ENCODE measurements around the gene RSPH9.
A peak's percentile ranks its signal among the peaks of the same experiment; 100 is the strongest.

The RSPH9 gene

GRCh38 chr6:43669050-43669921 is 24.4 kb downstream of the RSPH9 start:
- no peak for DNase-seq

GRCh38 chr6:43669922-43670622 is 25.2 kb downstream of the RSPH9 start:
- DNase-seq = no peak

- DNase-seq = no peak
Observed at GRCh38 chr6:43670623-43670986, 25.8 kb downstream of the RSPH9 start.

DNA sequence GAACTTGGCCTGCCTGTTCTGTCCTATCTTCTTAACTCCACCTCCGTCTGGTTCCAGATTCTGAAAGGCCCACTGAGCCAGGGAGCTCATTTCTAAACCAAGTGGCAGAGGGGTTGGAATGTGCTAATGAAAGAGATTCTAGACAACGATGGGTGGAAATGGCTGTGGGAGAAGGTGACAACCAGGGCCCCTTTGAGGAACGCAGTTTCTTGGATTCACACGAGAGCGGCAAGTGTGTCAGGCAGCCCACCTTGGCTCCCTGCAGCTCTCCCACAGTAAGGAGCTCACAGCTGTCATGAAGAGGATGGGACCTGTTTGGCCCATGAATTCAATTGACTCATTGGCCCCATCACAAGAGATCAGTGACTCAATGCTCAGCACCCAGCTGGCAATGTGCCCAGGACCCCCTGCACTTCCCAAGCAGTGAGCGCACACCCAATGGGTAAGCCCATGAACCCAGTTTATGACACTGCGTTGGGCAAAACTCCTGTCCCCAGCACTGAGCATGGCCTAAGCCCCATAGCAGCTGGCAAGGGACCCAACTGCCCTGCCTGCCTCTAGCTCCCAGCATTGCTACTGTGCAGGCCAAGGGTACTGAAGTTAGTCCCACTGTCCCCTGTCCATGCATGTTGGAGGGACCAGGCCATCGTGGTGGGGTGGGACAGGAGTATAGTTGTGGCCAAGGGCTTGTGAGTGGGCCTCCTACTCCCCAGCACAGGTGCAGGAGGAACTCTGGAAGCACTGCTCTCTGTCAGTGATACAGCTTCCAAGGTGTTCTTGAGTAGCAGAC is 26.4 kb downstream of the RSPH9 start:
- DNase-seq = no peak

- DNase-seq = no peak
Observed at GRCh38 chr6:43671801-43672690, 27.2 kb downstream of the RSPH9 start.

DNA sequence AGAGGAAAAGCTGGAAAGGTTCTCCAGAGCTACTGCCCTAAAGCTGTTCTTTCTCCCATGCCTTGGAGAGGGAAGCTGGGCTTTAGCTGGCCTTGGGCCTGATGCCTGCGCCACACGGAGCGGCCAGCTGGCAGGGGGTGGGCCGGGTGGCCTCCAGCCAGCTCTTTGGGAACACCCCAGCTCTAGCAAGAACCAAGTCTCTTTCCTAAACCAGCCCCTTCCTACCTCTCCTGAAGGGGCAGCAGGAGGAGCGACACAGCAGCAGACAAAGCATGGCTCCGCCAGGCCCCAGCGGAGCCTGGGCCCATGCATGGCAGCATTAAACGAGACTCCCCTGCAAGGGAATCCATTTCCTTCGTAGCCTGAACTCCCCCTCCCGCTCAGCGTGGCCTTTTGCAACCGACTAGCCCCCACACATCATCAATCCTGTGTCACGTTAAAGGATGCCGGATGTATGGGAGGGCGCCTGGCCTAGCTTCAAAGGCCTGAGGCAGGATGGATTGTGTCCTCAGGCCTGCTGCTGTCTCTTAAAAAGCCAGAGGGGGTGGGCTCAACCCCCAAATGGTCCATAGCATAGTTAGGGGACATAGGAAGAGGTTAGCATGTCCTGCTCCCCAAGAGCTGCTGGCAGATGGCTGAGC is 28.7 kb downstream of the RSPH9 start:
- no peak for DNase-seq

DNA sequence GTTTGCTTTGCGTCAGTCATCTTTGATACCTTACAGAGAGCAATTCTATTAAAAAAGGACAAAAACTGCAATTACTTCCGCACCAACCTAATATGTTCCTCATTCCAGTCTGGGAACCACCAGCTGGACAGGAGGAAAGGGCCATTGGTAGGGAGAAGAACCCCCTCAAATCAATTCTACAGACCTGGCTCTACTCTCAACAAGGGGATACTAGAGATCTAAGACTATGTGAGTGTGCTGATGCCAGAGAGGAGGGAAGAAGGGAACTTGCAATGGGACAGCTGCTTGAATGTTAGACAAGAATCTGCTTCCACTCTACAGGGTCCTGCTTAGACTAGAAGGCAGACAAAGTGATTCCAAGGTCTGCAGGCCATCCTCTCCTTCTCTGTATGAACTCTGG is 29.5 kb downstream of the RSPH9 start:
- no peak for DNase-seq

GRCh38 chr6:43674921-43675320 is 30.1 kb downstream of the RSPH9 start:
- no peak for DNase-seq

- no peak for DNase-seq
Observed at GRCh38 chr6:43676962-43677606, 32.2 kb downstream of the RSPH9 start.

DNA sequence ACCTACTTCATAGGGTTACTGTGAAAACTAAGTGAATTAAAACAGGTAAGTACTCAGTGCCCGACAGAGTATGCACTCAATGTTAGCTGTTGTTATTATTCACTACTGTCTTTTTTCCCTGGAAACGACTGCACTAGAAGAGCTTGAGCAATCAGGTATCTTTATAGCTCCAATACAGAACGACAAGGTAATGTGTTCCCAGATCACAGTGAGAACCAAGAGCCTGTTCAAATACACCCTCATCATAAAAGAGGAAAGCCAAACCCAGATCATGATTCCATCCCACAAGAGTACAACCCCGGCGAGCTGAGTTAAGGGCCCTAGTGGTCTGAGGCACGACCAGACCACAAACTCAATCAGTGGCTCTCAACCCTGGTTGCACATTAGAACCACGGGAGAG is 32.9 kb downstream of the RSPH9 start:
- DNase-seq = no peak

DNA sequence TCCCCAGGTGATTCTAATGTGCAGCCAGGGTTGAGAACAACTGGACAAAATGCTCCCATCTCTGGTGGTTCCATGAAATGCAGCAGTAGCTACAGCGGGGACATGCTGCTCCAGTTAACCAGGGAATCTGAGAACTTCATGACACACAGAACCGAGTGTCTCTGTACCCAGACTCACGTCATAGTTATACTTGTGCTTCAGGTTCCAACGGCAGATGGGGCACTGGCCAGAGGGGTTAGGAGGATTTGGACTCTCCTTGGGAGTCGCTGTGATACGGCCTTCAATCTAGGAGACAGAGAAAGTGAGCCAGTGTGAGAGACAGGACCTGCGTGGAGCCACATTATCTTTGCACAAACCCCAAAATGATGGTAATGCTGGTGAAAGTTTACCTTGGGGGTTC is 33.5 kb downstream of the RSPH9 start:
- DNase-seq = no peak

GRCh38 chr6:43679057-43679456 is 34.2 kb downstream of the RSPH9 start:
- no peak for DNase-seq

GRCh38 chr6:43680308-43681200 is 35.7 kb downstream of the RSPH9 start:
- DNase-seq = no peak

DNA sequence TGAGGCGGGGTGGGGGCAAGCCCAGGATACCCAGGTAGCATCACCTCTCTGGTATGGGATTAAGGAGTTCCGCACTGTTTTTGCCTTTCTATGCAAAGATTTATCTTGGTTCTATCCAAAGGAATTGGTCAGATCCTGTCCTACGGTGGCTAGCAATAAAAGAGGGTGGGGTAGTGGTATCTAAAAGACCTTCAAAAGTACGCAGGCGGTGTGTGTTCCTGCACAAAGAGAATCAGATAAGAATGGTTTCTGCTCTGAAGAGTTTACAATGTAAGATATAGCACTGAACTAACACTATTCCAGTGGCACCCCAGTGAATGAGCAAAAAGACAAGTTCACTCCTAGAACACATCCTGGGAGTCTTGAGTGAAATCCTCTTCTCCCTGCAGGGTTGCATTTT is 36.5 kb downstream of the RSPH9 start:
- DNase-seq = no peak

GRCh38 chr6:43682724-43683429 is 38.0 kb downstream of the RSPH9 start:
- DNase-seq = no peak

- DNase-seq = no peak
Observed at GRCh38 chr6:43683708-43684455, 39.0 kb downstream of the RSPH9 start.

DNA sequence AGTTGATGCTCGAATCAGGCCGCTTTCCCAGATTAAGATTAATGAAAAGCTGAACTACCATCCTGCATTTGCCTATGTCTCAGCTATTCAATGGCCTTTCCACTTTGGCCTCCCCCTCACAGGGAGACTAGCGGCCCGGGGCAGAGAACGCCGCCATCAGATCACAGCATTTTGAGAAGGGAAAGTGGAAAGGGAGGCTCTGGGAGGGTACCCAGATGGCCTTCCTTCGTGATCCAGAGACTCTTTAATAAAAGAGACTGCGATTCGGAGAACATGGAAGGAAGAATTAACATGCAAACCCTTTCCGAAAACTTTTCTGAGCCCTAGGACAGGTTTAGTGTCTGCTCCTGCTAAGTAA is 42.2 kb downstream of the RSPH9 start:
- DNase-seq = no peak

DNA sequence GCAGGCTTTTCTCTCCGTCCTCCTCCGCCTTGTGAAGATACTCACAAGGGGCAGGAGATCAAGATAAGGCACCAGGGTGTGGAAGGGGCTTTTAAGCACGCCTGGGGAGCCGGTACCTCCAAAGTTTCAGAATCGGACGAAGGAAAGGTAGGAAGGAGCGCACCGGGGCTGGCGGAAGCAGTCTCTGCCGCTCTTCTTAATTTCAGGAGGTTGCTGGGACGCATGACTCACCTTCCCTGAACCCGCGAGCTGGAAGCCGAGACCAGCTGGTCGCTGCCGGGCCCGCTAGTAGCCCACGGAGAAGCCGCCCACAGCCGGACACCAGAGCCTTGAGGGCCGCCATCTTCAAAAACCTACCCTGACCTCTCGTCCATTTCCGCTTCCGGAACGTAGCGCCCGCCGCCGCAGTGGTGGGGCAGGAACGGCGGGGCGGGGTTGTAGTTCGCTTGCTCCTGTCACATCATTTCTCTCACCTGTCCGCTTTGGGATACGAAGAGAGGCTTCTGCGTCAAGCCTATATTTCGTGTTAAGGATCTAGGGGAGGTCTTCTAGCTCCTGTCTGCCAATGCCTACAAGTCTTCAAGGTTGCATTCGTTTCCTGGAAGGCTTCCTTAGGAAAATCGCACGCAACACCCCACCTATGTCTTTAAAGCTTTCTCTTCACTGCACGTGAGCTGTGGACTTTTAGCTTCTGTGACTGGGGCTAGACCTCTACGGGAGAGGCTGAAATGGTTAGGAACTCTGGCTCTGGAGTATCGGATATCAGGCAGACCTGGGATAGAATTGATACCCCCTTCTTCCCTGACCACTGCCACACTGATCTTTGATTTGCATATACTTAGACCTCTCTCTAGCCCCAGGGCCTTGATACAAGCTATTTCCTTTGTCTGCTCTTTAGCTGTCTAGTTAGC is 42.9 kb downstream of the RSPH9 start, which contains the start of gene MRPS18A:
Gene MRPS18A (minus strand): TSS at position 355 of the 911 bp plus-strand sequence. CDS start 12 bp downstream, at position 343.
- peak; percentile 72 to 84 for DNase-seq

Data from NCI-H2081 (cell line).